ENCODE measurements around the gene WASF3.

GRCh38 chr13:26664286-26664685 is 106.8 kb downstream of the WASF3 start:
- TF ChIP-seq POLR2A (IDR thresholded peaks at IDR 0.05): no peak
- no peak for TF ChIP-seq CTCF (IDR thresholded peaks at IDR 0.05)
- TF ChIP-seq EP300 (IDR thresholded peaks at IDR 0.05; ENCODE audit: low read depth): no peak
- TF ChIP-seq POLR2AphosphoS5 (IDR thresholded peaks at IDR 0.05): no peak

All from transverse colon (tissue), 4 donors.